Subcutaneous adipose tissue (tissue), 4 donors: ENCODE data around the gene SGF29. TPM values are rescaled to one million over a fixed set of nuclear protein-coding genes. Genes with fewer than 3 reads are reported as not detected.

Experiments
- total RNA-seq, 4 donors: library from RNA; depleted of rRNA; stranded (reverse); fragments of >200 nt; gene quantifications; one replicate each; pipeline ENCODE4 v1.1.0, GENCODE V29; 2016
- TF ChIP-seq, protein P1 (sequence below): fragments of 450-650 bp; IDR thresholded peaks from one replicate; pipeline ENCODE4 v1.5.1; 2016; ENCODE audit warnings: low read depth, mild to moderate bottlenecking, control low read depth, antibody characterized with exemption, moderate library complexity

Gene SGF29
- total RNA-seq, 4 donors from 2014 or later, result 15.6 to 30.8 (median 20.6) TPM

DNA sequence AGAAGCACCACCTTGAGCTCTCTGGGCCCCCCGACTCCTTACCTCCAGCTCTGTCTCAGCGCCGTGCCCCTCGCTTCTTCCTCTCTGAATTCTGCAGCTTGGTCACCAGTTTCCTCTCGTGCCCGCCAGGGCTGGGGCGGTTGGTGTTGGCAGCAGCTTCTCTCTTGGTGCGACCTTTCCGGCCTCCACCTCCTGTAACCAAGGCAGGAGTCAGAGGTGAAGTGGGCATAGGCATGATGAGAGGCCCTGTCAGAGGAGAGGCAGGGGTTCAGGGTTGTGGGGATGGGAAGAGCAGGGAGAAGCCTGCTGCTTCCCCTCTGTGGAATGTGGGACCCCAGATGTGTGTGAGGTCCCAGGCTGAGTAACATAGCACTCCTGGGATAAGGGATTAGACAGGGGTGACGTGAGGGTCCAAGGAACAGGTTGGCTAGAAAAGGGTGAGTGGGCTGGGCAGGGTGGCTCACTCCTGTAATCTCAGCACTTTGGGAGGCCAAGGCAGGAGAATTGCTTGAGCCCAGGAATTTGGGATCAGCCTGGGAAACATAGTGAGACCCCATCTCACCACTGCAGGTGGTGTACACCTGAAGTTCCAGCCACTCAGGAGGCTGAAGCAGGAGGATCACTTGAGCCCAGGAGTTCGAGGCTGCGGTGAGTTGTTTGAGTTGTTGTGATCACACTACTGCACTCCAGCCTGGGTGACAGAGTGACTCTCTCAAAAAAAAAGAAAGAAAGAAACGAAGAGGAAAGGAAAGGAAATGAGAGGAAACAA is 15.6 kb upstream of the SGF29 start:
- TF ChIP-seq, protein P1, sequence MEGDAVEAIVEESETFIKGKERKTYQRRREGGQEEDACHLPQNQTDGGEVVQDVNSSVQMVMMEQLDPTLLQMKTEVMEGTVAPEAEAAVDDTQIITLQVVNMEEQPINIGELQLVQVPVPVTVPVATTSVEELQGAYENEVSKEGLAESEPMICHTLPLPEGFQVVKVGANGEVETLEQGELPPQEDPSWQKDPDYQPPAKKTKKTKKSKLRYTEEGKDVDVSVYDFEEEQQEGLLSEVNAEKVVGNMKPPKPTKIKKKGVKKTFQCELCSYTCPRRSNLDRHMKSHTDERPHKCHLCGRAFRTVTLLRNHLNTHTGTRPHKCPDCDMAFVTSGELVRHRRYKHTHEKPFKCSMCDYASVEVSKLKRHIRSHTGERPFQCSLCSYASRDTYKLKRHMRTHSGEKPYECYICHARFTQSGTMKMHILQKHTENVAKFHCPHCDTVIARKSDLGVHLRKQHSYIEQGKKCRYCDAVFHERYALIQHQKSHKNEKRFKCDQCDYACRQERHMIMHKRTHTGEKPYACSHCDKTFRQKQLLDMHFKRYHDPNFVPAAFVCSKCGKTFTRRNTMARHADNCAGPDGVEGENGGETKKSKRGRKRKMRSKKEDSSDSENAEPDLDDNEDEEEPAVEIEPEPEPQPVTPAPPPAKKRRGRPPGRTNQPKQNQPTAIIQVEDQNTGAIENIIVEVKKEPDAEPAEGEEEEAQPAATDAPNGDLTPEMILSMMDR, result no peak

DNA sequence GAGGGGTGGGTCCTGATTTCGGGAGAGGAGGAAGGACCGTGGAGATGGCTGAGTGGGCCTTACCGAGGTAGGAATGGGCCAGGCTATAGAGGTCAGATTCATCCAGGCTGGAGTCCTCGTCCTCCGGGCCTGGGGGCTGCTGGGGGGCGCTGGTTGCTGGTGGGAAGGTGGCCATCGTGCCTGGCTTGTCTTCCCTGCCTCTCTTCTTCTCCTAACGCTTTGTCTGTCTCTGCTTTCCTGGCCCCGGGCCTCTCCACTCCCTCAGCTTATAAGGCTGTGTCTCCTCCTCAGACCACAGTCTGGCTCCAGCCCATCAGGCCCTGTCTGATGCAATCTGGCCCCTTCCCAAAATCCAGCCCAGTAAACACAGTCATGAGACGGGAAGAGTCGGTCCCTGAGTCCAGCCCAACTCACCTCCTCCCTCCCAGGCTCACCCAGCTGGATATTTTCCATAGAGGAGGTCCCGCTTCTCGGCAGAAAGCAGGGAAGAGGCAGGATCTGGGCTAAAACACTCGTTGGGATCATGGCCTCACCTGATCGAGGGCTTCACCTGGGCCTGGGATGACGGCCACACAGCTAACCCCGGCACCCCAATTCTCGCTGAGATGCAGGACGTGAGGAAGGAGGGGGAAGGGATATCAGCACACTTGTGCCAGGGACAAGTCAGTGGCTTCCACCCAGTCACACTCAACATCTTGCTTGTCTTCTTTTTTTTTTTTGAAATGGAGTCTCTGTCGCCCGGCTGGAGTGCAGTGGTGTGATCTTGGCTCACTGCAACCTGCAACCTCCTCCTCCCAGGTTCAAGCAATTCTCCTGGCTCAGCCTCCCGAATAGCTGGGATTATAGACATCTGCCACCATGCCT is 14.8 kb upstream of the SGF29 start, which contains the start of gene NUPR1:
TSS of gene NUPR1 (minus strand) at position 242 of the 864 bp plus-strand sequence. CDS start at position 175, 67 bp downstream.
- TF ChIP-seq, protein P1, result no peak

DNA sequence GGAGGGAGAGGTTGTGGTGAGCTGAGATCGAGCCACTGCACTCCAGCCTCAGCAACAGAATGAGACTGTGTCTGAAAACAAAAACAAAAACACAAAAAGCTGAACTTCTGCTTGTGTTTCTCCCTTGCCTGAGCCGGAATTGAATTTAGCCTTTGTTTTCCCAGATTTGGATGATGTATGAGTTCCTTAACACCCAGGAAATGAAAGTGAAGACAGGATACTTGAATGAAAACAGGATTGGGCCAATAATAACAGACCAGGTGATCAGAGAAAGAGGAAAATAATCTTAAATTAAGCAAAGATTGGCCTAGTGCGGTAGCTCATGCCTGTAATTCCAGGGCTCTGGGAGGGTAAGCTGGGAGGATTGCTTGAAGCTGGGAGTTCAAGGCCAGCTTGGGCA is 13.4 kb upstream of the SGF29 start:
- TF ChIP-seq, protein P1, result no peak

DNA sequence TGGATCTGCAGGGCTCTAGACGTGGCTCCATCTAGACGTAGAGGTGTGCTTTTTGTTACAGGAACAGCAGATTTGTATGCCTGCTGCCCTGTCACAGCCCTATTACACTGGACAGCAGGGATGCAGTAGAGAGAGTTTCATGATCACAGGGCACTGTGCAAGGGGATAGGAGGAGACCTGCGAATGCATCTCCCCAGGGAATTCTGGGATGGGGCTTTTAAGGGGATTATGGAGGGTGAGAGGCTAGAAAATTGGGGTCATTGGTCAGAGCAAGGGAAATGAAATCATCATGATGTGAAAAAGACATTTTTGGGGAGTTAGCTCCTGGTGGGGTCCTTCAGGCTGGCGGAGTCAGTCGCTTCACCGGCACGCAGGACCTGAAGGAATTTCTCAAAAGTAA is 11.1 kb upstream of the SGF29 start:
- TF ChIP-seq, protein P1, result no peak

DNA sequence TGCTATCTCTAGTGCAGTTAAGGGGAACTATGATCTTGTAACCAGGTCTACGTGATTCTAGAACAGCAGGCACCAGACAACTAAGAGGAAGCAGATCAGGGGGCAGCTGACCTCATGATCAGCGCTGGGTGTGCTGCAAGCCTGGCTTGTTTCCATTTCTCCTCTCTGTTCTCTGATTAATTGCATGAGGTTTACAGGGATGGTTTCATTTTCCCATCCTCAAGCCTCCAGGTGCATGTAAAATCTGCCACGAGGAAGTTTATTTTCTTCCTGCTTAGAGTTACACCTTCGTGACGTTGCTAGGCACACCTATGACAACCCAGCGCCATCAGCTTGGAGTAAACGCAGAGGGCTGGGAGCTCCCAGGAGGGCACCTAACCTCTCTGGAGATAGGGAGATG is 10.6 kb upstream of the SGF29 start:
- TF ChIP-seq, protein P1, result no peak

DNA sequence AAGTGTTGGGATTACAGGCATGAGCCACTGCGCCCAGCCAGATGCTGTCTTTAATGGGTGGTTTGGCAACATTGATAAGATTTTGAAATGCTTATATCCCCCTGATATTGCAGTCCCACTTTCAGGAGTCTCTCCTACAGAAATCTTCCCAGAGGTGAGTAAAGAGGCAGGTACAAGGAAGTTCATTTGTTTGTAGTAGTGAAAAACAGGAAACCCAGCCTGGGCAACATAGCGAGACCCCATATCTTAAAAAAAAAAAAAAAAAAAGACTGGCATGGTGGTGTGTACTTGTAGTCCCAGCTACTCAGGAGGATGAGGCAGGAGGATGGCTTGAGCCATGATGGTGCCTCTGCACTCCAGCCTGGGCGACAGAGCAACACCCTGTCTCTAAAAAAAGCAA is 8.7 kb upstream of the SGF29 start:
- TF ChIP-seq, protein P1, result no peak

DNA sequence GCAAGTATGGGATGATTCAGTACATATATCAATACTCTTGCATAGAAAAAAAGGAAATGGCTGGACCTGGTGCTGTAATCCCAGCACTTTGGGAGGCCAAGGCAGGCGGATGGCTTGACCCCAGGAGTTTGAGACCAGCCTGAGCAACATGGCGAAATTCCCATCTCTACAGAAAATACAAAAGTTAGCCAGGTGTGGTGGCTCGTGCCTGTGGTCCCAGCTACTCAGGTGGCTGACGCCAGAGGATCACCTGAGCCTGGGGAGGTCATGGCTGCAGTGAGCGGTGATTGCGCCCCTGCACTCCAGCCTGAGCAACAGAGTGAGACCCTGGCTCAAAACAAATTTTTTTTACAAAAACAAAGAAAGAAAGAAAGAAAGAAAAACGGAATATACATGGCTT is 7.1 kb upstream of the SGF29 start:
- TF ChIP-seq, protein P1, result no peak
